Activated naive CD8-positive, alpha-beta T cell treated with anti-CD3 and anti-CD28 coated beads, Interleukin-2, amount 50 U/mL, for 24 hours (primary cell): Measurements from ENCODE around the gene ASTL.
A peak's percentile ranks its signal among the peaks of the same experiment; 100 is the strongest.

Experiments used
- ATAC-seq: fragments of 150-1000 bp; cut with Tn5 transposase; one replicate; pipeline ENCODE4 v1.10.0; 2021
- DNase-seq: peaks from one replicate; pipeline ENCODE4 v3.0.0; 2021
- H3K27ac Mint-ChIP-seq: one replicate; pipeline ENCODE4 v1.8.0; 2021; ENCODE audit warnings: mild to moderate bottlenecking, mixed read lengths
- H3K27me3 Mint-ChIP-seq: one replicate; pipeline ENCODE4 v1.8.0; 2021; ENCODE audit warnings: mixed read lengths
- H3K36me3 Mint-ChIP-seq: one replicate; pipeline ENCODE4 v1.8.0; 2021; ENCODE audit warnings: low read depth, mixed read lengths
- H3K4me1 Mint-ChIP-seq: one replicate; pipeline ENCODE4 v1.8.0; 2021; ENCODE audit warnings: mixed read lengths
- H3K4me3 Mint-ChIP-seq: one replicate; pipeline ENCODE4 v1.8.0; 2021; ENCODE audit warnings: mild to moderate bottlenecking, moderate library complexity, mixed read lengths
- H3K9me3 Mint-ChIP-seq: one replicate; pipeline ENCODE4 v1.8.0; 2021; ENCODE audit warnings: mixed read lengths

ASTL gene

DNA sequence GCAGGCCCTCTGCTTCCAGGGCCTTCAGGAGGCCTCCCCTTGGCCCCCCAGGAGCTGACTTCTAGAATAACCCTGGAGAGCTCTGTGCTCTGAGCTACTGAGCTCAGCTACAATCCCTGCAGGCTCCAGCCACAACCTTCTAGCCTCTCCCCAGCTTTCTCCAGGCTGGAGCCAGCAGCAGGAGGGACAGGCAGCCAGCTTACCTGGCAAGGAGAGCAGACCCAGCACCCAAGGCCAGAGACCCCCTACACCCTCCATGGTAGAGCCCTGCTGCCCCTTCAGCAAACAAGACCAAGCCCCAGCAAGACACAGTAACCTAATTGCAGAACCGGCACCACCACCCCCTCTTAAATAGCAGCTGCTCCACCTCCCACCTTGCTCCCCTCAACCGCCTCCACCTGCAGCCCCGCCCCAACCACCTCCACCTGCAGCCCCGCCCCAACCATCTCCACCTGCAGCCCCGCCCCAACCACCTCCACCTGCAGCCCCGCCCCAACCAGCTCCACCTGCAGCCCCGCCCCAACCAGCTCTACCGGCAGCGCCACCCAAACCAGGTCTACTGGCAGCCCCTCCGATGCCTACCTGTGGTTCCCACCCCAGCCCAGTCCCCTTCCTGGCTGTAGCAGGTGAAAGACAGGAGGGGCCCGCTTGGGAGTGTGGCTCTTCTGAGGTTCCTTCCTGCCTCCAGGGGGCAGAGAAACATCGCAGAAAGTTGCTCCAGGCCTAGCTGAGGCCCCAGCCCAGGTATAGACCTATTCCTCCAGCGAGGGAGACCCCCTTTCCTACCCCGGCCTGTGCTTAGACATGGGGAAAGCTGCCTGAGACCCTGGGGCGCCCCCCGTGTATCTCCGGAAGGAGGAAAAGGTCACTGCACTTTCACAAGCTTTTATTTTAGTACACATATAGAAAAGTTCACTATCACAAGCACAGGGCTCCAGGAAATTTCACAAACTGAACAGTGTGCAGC lies at the start of gene ASTL:
Gene ASTL, minus strand, starts transcription at position 324 of the 967 bp plus-strand sequence. Its CDS starts 66 bp downstream, at position 258.
- Mint-ChIP-seq H3K4me1 (peaks cover 33% of the 10 kb centered on the region), H3K36me3 (peaks cover 20% of the 10 kb centered on the region), H3K9me3 (no peaks in the 10 kb centered on the region), H3K27me3 (no peaks in the 10 kb centered on the region), H3K27ac (peak within 1 kb of the TSS; percentile 73), H3K4me3 (peak within 1 kb of the TSS; percentile 34)
- DNase-seq, result peak; percentile 70
- peak; percentile 50 for ATAC-seq

DNA sequence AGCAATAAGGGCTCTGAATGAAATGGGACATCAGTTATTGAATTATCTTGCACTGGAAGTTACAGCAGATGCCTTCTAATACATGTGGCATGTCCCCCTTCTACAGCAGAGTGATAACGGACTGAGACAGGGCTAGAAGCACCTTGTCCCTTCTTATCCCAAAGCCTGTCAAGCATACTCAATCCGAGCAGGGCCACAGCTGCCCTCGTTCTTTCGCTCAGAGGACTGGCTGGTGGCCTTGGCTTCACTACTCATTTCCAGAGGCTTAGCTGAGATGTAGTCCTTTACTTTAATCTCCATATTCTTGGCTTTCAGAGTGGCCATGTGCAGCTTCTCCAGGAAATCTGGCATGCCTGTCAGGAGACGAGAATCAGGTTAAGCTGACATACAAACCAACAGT lies 48.3 kb upstream of the ASTL start:
- Mint-ChIP-seq H3K4me1 (peaks cover 3% of the 10 kb centered on the region), H3K9me3 (no peaks in the 10 kb centered on the region), H3K36me3 (peaks cover 48% of the 10 kb centered on the region), H3K4me3 (no peak overlapping the region), H3K27me3 (no peaks in the 10 kb centered on the region), H3K27ac (no peak overlapping the region)
- DNase-seq (no peak), ATAC-seq (no peak)

DNA sequence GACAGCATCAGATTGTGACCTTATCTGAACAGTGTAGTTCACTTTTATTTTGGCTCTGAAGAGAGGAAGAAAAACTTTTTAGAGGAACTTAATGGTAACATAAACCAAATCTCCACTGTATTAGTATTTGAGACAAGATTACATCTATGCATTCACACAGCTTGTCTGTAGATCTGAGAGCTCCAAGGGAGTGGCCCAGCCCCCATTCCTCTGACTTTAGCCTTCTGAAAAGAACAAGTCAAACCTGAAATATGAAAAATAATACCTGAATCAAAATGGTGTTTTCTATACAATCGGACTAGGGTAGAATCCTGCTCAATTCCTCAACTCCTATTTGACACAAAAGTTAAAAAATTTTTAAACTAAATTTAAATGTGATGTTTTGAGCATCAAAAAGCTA lies 47.2 kb upstream of the ASTL start:
- no peak for DNase-seq
- Mint-ChIP-seq H3K36me3 (peaks cover 43% of the 10 kb centered on the region), H3K27me3 (no peaks in the 10 kb centered on the region), H3K9me3 (no peaks in the 10 kb centered on the region), H3K4me3 (no peak overlapping the region), H3K27ac (no peak overlapping the region), H3K4me1 (peaks cover 4% of the 10 kb centered on the region)
- ATAC-seq, result no peak

DNA sequence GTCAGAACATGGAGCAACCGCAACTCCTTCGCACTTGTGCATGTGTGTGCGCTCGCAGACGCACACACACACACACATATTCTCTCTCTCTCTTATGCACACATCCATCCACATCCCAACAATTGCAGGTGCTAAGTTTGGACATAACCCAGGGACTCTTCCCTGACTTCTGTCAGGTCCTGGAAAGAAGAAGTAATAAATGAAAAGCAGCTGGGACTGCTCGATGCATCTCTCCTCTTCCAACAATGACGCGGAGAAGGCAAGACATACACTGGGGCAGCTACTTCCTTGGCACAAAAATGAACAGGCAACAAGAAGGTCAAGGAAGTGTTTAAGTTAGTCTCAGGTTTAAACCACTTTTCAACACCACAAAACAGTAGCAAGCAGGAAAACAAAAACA lies 46.7 kb upstream of the ASTL start:
- no peaks in the 10 kb centered on the region for H3K27me3 Mint-ChIP-seq
- no peak for ATAC-seq
- H3K4me3 Mint-ChIP-seq, result no peak overlapping the region
- H3K4me1 Mint-ChIP-seq, result peaks cover 4% of the 10 kb centered on the region
- H3K9me3 Mint-ChIP-seq, result no peaks in the 10 kb centered on the region
- peak overlapping the region; percentile 14 for H3K27ac Mint-ChIP-seq
- no peak for DNase-seq
- H3K36me3 Mint-ChIP-seq, result peaks cover 43% of the 10 kb centered on the region

DNA sequence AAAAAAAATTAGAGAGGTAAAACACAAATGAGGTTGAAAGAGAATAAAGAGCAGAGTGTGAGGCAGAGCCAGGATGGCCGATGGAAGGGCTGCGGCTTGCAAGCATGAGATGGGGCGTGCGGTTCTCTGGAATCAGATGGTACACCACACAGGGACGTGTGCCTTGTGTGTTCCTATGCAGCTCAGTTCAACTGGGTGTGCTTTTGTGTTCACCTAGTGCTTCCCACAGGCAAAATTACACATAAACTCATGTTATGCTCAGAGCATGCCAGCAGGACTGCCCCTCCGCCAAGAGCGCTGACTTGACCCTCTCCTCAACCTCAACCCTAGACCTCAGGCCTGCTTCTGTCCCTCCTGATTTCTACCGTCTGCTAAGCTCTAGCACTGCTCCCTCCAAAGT lies 45.9 kb upstream of the ASTL start:
- Mint-ChIP-seq H3K4me3 (no peak overlapping the region), H3K27ac (no peak overlapping the region), H3K36me3 (peaks cover 39% of the 10 kb centered on the region), H3K4me1 (peaks cover 7% of the 10 kb centered on the region), H3K27me3 (no peaks in the 10 kb centered on the region), H3K9me3 (no peaks in the 10 kb centered on the region)
- no peak for ATAC-seq
- no peak for DNase-seq

DNA sequence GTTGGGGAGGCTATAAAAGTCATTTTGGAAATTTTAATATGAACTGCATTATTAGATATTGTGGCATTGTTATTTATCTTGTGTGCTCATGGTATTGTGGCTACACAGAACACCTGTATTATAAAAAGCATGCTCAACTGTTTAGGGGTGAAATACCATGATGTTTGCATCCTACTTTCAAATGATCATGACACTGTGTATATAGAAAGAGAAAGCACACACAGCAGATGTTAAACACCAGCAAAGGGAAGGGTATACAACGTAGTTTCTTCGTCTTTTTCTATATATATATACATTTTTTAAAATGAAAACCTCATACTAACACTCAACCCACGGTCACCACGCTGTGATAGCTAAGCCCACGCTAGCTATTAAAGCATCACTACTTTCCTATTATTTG lies 43.2 kb upstream of the ASTL start:
- DNase-seq, result no peak

DNA sequence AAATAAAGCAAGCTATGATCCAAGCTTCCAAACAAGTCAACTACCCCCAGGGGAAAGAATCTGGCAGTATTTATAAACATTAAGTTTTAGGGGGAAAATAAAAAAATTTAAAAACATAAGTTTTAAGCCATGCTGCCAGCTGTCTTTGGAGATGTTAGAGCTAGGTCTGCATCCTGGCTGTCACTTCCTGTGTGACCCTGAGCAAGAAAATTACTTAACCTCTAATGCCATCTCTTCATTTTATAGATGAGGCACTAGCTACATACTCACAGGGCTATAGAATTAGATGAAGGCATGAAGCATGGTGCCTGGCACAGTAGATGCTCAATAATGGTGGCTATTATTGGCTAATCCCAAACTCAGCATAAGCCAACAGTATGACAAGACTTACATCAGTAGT lies 42.2 kb upstream of the ASTL start:
- no peaks in the 10 kb centered on the region for H3K27me3 Mint-ChIP-seq
- no peak overlapping the region for H3K27ac Mint-ChIP-seq
- H3K9me3 Mint-ChIP-seq, result no peaks in the 10 kb centered on the region
- H3K36me3 Mint-ChIP-seq, result peaks cover 18% of the 10 kb centered on the region
- peaks cover 7% of the 10 kb centered on the region for H3K4me1 Mint-ChIP-seq
- ATAC-seq (no peak), DNase-seq (no peak)
- no peak overlapping the region for H3K4me3 Mint-ChIP-seq

More for the DNA sequence above, 43.2 kb upstream of the ASTL start:
- Mint-ChIP-seq H3K27me3 (no peaks in the 10 kb centered on the region), H3K36me3 (peaks cover 28% of the 10 kb centered on the region), H3K27ac (no peak overlapping the region), H3K4me1 (peaks cover 7% of the 10 kb centered on the region), H3K4me3 (no peak overlapping the region), H3K9me3 (no peaks in the 10 kb centered on the region)
- no peak for ATAC-seq

DNA sequence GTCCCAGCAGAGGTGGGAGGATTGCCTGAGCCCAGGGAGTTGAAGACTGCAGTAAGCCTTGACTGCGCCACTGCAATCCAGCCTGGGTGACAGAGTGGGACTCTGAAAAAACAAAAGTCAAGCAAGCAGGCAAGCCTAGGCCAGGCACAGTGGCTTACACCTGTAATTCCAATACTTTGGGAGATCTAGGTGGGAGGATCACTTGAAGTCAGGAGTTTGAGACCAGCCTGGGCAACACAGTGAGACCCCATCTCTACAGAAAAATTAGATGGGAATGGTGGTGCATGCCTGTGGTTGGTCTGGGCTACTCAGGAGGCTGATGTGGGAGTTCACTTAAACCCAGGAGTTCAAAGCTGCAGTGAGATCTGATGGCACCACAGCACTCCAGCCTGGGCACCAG lies 41.7 kb upstream of the ASTL start:
- peaks cover 7% of the 10 kb centered on the region for H3K4me1 Mint-ChIP-seq
- no peaks in the 10 kb centered on the region for H3K9me3 Mint-ChIP-seq
- ATAC-seq, result no peak
- H3K36me3 Mint-ChIP-seq, result peaks cover 12% of the 10 kb centered on the region
- no peak overlapping the region for H3K4me3 Mint-ChIP-seq
- no peaks in the 10 kb centered on the region for H3K27me3 Mint-ChIP-seq
- no peak overlapping the region for H3K27ac Mint-ChIP-seq
- no peak for DNase-seq

DNA sequence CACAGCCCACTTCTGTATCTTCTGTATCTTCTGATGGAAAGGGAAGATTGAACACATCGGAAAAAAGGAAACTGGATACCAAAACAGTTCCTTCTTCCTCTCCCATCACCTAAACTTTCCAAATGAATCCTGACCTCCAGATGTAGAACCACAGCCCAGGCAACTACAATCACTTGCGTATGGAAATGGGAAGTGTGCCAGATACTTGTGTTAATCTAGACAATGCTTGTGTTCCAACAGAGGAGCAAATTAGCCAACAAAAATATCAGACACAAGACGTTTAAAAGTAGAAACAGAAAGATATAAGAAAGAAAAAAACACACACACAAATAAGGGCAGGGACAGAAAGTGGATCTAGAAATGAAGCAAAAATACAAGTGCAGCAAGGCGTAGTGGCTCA lies 38.4 kb upstream of the ASTL start:
- peaks cover 26% of the 10 kb centered on the region for H3K4me1 Mint-ChIP-seq
- H3K27me3 Mint-ChIP-seq, result no peaks in the 10 kb centered on the region
- H3K4me3 Mint-ChIP-seq, result no peak overlapping the region
- H3K27ac Mint-ChIP-seq, result no peak overlapping the region
- DNase-seq, result no peak
- H3K9me3 Mint-ChIP-seq, result no peaks in the 10 kb centered on the region
- no peaks in the 10 kb centered on the region for H3K36me3 Mint-ChIP-seq
- no peak for ATAC-seq

DNA sequence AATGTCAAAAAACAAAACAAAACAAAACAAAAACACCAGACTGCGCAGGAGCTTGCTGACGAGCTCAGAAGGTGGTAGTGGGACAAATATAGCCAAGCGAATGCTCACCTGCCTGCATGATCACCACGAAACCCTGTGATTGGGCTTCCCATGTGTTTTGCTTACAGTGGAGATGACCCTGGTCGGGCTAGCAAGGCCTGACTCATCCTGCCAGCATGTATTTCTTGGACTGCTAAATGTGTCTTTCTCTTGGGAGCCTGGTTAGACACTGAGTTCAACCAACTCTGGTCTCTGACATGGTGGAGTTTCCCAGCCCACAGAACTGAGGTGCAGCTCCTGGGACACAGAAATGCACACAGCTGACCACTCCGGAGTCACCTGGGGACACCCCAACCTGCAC lies 37.6 kb upstream of the ASTL start:
- peaks cover 26% of the 10 kb centered on the region for H3K4me1 Mint-ChIP-seq
- H3K27ac Mint-ChIP-seq, result no peak overlapping the region
- no peak overlapping the region for H3K4me3 Mint-ChIP-seq
- no peaks in the 10 kb centered on the region for H3K9me3 Mint-ChIP-seq
- ATAC-seq, result no peak
- H3K36me3 Mint-ChIP-seq, result no peaks in the 10 kb centered on the region
- DNase-seq, result no peak
- no peaks in the 10 kb centered on the region for H3K27me3 Mint-ChIP-seq

DNA sequence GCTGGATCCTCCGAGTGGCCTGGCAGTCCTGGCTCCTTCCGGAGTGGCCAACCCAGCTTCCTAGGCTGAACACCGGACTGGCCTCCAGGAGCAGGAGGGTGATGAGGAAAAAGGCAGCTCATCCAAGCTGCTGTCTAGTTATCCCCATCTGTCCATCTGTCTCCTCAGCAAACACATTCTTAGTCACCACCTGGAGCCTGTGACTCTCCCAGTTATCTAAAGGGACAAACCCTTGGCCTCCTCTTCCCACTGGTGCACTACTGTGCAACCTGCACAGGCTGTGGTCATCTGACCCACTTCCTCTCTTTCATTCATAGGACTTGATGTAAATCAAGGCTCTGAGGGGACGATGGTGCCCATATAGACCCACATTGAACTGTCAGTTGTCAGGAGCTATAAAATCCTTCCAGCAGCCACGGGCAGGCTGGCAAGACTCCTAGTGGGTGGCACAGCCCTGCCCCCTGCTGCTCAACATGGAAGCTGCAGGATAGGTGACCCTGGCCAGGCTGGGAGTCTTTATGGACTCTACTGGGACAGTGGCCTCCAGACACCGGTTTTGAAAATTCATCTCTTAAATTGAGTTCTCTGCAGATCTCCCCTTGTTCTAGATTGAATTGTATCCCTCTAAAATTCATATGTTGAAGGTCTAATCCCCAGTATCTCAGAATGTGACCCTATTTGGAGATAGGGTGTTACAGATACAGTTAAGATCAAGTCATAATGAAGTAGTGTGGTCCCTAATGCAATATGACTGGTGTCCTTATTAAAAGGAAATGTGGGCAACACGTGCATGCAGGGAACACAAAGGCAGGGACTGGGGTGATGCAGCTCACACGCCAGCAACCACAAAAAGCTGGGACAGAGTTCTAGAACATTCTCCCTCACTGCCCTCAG lies 36.2 kb upstream of the ASTL start:
- peak overlapping the region; percentile 55 for H3K4me3 Mint-ChIP-seq
- ATAC-seq (peak; percentile 93), DNase-seq (peak; percentile 88)
- H3K27me3 Mint-ChIP-seq, result no peaks in the 10 kb centered on the region
- H3K4me1 Mint-ChIP-seq, result peaks cover 29% of the 10 kb centered on the region
- peak overlapping the region; percentile 82 for H3K27ac Mint-ChIP-seq
- H3K9me3 Mint-ChIP-seq, result peaks cover 6% of the 10 kb centered on the region
- no peaks in the 10 kb centered on the region for H3K36me3 Mint-ChIP-seq

DNA sequence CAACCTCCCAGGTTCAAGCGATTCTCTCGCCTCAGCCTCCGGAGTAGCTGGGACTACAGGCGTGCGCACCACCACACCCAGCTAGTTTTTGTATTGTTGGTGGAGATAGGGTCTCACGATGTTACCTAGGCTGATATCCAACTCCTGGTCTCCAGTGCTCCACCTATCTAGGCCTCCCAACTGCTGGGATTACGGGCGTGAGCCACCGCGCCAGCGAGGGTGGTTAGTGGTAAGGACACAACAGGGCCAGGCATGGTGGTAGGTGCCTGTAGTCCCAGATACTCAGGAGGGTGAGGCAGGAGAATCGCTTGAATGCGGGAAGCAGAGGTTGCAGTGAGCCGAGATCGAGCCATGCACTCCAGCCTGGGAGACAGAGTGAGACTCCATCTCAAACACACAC lies 33.5 kb upstream of the ASTL start:
- no peak for DNase-seq
- Mint-ChIP-seq H3K4me1 (peaks cover 50% of the 10 kb centered on the region), H3K36me3 (no peaks in the 10 kb centered on the region), H3K27me3 (no peaks in the 10 kb centered on the region), H3K9me3 (peaks cover 11% of the 10 kb centered on the region), H3K27ac (no peak overlapping the region), H3K4me3 (no peak overlapping the region)
- no peak for ATAC-seq

DNA sequence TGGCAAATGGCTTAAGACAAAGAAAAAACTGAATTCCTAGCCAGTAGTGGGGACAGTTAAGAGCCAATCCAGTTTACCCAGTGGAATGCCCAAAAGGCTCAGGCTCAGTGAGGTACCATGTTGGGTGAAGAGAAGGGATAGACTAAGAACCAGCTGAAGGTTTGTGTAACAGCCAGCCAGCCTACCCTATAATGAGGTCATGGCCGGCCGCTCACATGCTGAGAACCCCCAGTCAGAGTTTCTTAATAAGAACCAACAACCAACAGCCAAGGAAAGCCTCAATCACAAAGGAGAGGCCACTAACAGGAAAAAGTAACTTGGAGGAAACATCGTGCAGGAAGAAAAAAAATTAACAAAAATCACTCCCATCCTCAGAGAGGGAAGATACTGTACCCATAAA lies 32.3 kb upstream of the ASTL start:
- ATAC-seq (no peak), DNase-seq (no peak)
- Mint-ChIP-seq H3K4me3 (no peak overlapping the region), H3K36me3 (no peaks in the 10 kb centered on the region), H3K27ac (peak overlapping the region; percentile 39), H3K4me1 (peaks cover 57% of the 10 kb centered on the region), H3K27me3 (no peaks in the 10 kb centered on the region), H3K9me3 (peaks cover 11% of the 10 kb centered on the region)

DNA sequence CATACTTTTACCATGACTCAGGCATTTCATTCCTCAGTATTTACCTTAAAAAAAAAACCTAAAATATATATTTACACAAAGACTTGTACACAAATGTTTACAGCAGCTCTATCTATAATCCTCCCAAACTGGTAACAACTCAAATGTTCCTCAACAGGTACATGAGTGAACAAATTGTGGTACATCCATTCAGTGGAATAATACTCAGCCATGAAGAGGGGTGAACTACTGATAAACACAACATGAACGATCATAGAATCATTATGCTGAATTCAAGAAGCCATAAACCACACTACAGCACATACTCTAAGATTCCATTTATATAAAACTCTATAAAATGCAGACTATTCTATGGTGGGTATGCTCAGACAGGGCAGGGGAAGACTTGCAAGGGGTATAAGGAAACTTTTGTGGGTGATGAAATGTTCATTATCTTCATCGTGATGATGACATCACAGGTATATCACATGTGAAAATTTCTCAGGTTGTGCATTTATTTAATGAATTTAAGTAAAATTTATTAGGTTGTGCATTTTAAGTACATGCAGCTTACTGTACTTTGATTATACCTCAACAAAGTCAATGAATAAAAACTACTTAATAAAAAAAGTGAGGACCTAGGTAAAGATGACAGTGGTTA lies 31.7 kb upstream of the ASTL start:
- Mint-ChIP-seq H3K27ac (no peak overlapping the region), H3K4me1 (peaks cover 64% of the 10 kb centered on the region), H3K36me3 (no peaks in the 10 kb centered on the region), H3K4me3 (no peak overlapping the region), H3K9me3 (peaks cover 11% of the 10 kb centered on the region), H3K27me3 (no peaks in the 10 kb centered on the region)
- DNase-seq, result no peak
- no peak for ATAC-seq
